Measurements from ENCODE around the gene AMOTL1. TPM values are rescaled to one million over a fixed set of nuclear protein-coding genes. Genes with fewer than 3 reads are reported as not detected.

The AMOTL1 gene
- total RNA-seq, 2 donors from 2014 or later, result 5.5 to 5.7 TPM

GRCh38 chr11:94767291-94767690, 865 bp upstream of the AMOTL1 start:
- Mint-ChIP-seq H3K4me3 (peak overlapping the region; percentile 76), H3K36me3 (no peaks in the 10 kb centered on the region), H3K9me3 (no peaks in the 10 kb centered on the region), H3K4me1 (ENCODE audit: low read depth in 2 of 2) (peaks cover 10 to 21% of the 10 kb centered on the region in 2 donors), H3K27me3 (peaks cover 6 to 22% of the 10 kb centered on the region in 2 donors), H3K27ac (peak overlapping the region in 1 of 2 donors; percentile 19)
- ATAC-seq (no peak), DNase-seq (ENCODE audit: low spot score) (no peak)

- Mint-ChIP-seq H3K4me3 (peak overlapping the region; percentile 83), H3K27ac (no peak overlapping the region)
- ATAC-seq, result peak; percentile 57 to 72
Observed at GRCh38 chr11:94768602-94769541, 716 bp downstream of the AMOTL1 start.

DNA sequence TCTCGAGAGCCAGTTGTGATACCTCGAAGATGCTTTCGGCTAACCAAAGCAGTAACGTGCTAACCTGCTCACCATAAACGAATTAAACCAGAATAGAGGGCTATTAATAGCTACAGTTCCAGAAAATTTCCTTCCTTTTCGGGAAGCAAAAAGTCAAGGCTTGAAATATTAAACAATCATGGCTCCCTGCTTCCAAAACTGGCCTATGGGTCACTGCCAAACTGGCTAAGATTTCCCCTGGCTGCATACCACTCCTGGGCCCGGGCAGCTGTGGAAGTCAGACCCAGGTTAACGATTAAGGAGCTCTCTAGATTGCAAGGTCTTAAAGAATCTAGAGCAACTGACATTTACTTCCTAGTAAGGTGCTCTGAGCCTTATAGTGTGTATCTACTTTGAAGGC, 1.7 kb downstream of the AMOTL1 start:
- H3K4me3 Mint-ChIP-seq, result peak overlapping the region; percentile 83
- no peak overlapping the region for H3K27ac Mint-ChIP-seq
- H3K9me3 Mint-ChIP-seq, result no peaks in the 10 kb centered on the region
- H3K27me3 Mint-ChIP-seq, result peaks cover 3 to 22% of the 10 kb centered on the region in 2 donors
- ATAC-seq (no peak), DNase-seq (ENCODE audit: low spot score) (no peak)
- no peaks in the 10 kb centered on the region for H3K36me3 Mint-ChIP-seq
- peaks cover 10 to 21% of the 10 kb centered on the region in 2 donors for H3K4me1 Mint-ChIP-seq (ENCODE audit: low read depth in 2 of 2)

More at GRCh38 chr11:94768602-94769541, 716 bp downstream of the AMOTL1 start:
- Mint-ChIP-seq H3K36me3 (no peaks in the 10 kb centered on the region), H3K9me3 (no peaks in the 10 kb centered on the region), H3K27me3 (peaks cover 3 to 22% of the 10 kb centered on the region in 2 donors), H3K4me1 (ENCODE audit: low read depth in 2 of 2) (peaks cover 10 to 21% of the 10 kb centered on the region in 2 donors)
- DNase-seq (ENCODE audit: low spot score), result peak; percentile 70

- DNase-seq (ENCODE audit: low spot score) (no peak), ATAC-seq (no peak)
- Mint-ChIP-seq H3K27me3 (peaks cover 3 to 22% of the 10 kb centered on the region in 2 donors), H3K27ac (no peak overlapping the region), H3K9me3 (no peaks in the 10 kb centered on the region), H3K4me1 (ENCODE audit: low read depth in 2 of 2) (peaks cover 10 to 21% of the 10 kb centered on the region in 2 donors), H3K4me3 (no peak overlapping the region), H3K36me3 (no peaks in the 10 kb centered on the region)
Observed at GRCh38 chr11:94770563-94771120, 2.5 kb downstream of the AMOTL1 start.

DNA sequence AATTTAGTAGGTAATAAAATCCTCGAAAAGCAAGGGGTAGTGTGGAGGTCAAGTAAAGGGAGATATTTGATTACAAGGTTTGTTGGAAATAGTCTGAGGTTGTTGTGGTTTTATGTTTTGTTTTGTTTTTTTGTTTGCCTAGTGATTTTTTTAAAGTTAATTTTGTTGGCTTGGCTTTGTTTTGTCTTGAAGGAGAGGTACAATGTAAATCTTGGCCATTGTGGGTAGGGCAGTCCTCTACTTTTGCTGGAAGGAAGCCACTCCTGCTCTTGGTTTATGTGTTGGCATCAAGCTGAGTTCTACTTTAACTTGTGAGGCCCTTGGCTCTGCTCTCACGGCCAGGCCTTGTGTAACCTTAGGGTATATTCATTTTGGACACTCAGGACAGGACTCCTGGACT, 3.2 kb downstream of the AMOTL1 start:
- Mint-ChIP-seq H3K27me3 (peaks cover 3 to 22% of the 10 kb centered on the region in 2 donors), H3K36me3 (no peaks in the 10 kb centered on the region), H3K9me3 (no peaks in the 10 kb centered on the region), H3K4me1 (ENCODE audit: low read depth in 2 of 2) (peaks cover 14 to 26% of the 10 kb centered on the region in 2 donors), H3K27ac (no peak overlapping the region), H3K4me3 (no peak overlapping the region)
- ATAC-seq (no peak), DNase-seq (ENCODE audit: low spot score) (no peak)

DNA sequence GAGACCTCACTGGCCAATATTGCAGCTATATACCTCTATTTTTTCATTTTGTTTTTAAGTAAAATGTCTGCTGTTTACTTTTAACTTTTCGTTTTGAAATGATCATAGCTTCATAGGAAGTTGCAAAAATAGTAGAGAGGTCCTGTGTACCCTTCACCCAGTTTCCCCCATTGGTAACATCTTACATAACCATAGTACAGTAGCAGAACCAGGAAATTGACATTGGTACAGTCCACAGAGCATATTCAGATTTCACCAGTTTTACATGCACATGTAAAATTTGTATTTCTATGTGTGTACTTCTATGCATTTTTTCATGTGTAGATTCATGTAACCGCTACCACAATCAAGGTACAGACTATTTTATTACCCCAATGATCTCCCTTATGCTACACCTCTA, 3.8 kb downstream of the AMOTL1 start:
- peaks cover 20 to 32% of the 10 kb centered on the region in 2 donors for H3K4me1 Mint-ChIP-seq (ENCODE audit: low read depth in 2 of 2)
- H3K36me3 Mint-ChIP-seq, result no peaks in the 10 kb centered on the region
- no peak for DNase-seq (ENCODE audit: low spot score)
- no peaks in the 10 kb centered on the region for H3K9me3 Mint-ChIP-seq
- H3K27me3 Mint-ChIP-seq, result peaks cover 3 to 22% of the 10 kb centered on the region in 2 donors
- H3K4me3 Mint-ChIP-seq, result no peak overlapping the region
- no peak for ATAC-seq
- H3K27ac Mint-ChIP-seq, result no peak overlapping the region

DNA sequence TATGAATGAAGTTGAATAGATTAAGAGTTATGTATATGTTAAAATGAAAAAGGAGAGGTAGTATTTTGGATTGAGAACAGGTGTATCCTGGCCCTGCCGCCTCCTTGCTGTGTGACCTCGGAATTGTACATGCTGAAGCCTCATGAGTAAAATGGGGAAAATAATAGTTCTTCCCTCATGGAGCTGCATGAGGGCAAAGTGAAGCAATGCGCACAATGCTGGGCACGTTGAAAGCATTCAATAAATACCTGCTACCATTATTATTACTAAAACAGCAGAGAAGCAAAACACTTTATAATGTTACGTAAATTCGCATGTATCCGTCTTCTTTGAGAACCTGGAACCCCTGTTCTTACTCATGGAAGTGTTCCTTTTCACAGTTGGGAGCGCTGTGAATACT, 5.7 kb downstream of the AMOTL1 start:
- H3K27me3 Mint-ChIP-seq, result peaks cover 3 to 22% of the 10 kb centered on the region in 2 donors
- peak overlapping the region in 1 of 2 donors; percentile 22 for H3K27ac Mint-ChIP-seq
- H3K4me3 Mint-ChIP-seq, result no peak overlapping the region
- no peaks in the 10 kb centered on the region for H3K9me3 Mint-ChIP-seq
- H3K4me1 Mint-ChIP-seq (ENCODE audit: low read depth in 2 of 2), result peaks cover 22 to 28% of the 10 kb centered on the region in 2 donors
- DNase-seq (ENCODE audit: low spot score) (no peak), ATAC-seq (no peak)
- H3K36me3 Mint-ChIP-seq, result no peaks in the 10 kb centered on the region

- Mint-ChIP-seq H3K36me3 (no peaks in the 10 kb centered on the region), H3K9me3 (no peaks in the 10 kb centered on the region), H3K4me1 (ENCODE audit: low read depth in 2 of 2) (peaks cover 21 to 28% of the 10 kb centered on the region in 2 donors), H3K4me3 (no peak overlapping the region), H3K27me3 (peaks cover 3 to 22% of the 10 kb centered on the region in 2 donors), H3K27ac (no peak overlapping the region)
- ATAC-seq (no peak), DNase-seq (ENCODE audit: low spot score) (no peak)
Observed at GRCh38 chr11:94774345-94774744, 6.2 kb downstream of the AMOTL1 start.

DNA sequence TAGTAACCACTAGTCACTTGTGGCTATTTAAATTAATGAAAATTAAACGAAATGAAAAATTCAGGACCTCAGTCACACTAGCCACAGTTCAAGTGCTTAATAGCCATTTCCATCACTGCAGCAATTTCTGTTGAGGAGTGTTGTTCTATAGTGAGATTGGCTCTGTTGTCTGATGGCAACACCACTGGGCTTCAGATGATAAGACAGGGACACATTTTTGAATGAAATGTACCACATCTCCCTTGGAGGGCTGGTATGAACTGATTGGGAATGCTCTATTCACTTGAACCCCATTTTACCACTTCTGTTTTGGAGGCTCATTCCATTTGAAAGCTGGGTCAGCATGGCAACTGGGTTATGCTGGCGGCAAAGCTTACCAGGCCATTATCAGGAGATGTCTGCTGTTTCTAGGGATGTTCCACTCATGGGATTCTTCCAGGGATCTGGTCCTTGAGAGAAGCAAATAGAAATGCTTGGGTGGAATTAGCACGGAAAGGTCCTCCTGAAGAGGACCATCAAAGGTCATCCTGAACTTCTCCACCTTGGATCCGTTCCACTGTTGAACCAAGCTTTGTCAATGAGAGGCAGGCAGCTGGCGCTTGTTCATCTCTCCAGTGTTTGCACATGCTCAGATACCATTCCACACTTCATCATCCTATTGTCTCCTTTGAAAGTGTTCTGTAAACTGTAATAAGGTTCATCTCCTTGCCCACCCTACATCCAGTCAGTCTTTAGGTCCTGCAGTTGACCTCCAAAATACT, 7.6 kb downstream of the AMOTL1 start:
- H3K27me3 Mint-ChIP-seq, result peaks cover 0 to 10% of the 10 kb centered on the region in 2 donors

GRCh38 chr11:94776351-94777321, 8.5 kb downstream of the AMOTL1 start:
- Mint-ChIP-seq H3K36me3 (no peaks in the 10 kb centered on the region), H3K27me3 (peaks cover 0 to under 1% of the 10 kb centered on the region in 2 donors), H3K9me3 (no peaks in the 10 kb centered on the region), H3K27ac (no peak overlapping the region), H3K4me3 (no peak overlapping the region), H3K4me1 (ENCODE audit: low read depth in 2 of 2) (peaks cover 19 to 22% of the 10 kb centered on the region in 2 donors)
- ATAC-seq, result peak in 1 of 2 donors; percentile 43
- no peak for DNase-seq (ENCODE audit: low spot score)

More for the DNA sequence above, 7.6 kb downstream of the AMOTL1 start:
- DNase-seq (ENCODE audit: low spot score) (no peak), ATAC-seq (no peak)
- Mint-ChIP-seq H3K4me3 (no peak overlapping the region), H3K4me1 (ENCODE audit: low read depth in 2 of 2) (peaks cover 21 to 23% of the 10 kb centered on the region in 2 donors), H3K9me3 (no peaks in the 10 kb centered on the region), H3K36me3 (no peaks in the 10 kb centered on the region), H3K27ac (no peak overlapping the region)

GRCh38 chr11:94780432-94780831, 12.3 kb downstream of the AMOTL1 start:
- ATAC-seq (no peak), DNase-seq (ENCODE audit: low spot score) (no peak)
- H3K27ac Mint-ChIP-seq, result peak overlapping the region in 1 of 2 donors; percentile 72
- no peaks in the 10 kb centered on the region for H3K9me3 Mint-ChIP-seq
- no peaks in the 10 kb centered on the region for H3K36me3 Mint-ChIP-seq
- H3K4me1 Mint-ChIP-seq (ENCODE audit: low read depth in 2 of 2), result peaks cover 19 to 22% of the 10 kb centered on the region in 2 donors
- peak overlapping the region; percentile 28 for H3K4me3 Mint-ChIP-seq
- no peaks in the 10 kb centered on the region for H3K27me3 Mint-ChIP-seq

DNA sequence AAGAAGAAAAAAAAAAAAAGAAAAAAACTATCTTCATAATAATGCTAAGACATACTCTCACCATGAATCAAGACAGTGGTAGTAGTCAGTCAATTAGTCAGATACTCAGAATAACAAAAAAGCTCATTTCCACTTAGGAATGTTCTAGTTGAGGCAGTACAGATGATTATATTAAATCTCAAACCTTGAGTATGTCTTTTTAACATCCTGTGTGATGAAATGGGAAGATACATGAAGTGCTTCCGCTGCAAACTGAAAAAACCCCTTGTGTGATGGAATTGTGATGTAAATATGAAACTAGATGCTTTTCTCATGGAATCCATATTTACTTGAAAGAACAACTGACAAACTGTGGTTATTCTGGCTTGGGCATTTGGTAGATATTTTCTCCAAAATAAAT, 13.7 kb downstream of the AMOTL1 start:
- no peaks in the 10 kb centered on the region for H3K27me3 Mint-ChIP-seq
- H3K4me1 Mint-ChIP-seq (ENCODE audit: low read depth in 2 of 2), result peaks cover 10 to 14% of the 10 kb centered on the region in 2 donors
- ATAC-seq (no peak), DNase-seq (ENCODE audit: low spot score) (no peak)
- H3K4me3 Mint-ChIP-seq, result no peak overlapping the region
- H3K27ac Mint-ChIP-seq, result no peak overlapping the region
- no peaks in the 10 kb centered on the region for H3K9me3 Mint-ChIP-seq
- no peaks in the 10 kb centered on the region for H3K36me3 Mint-ChIP-seq

- H3K27me3 Mint-ChIP-seq, result no peaks in the 10 kb centered on the region
- DNase-seq (ENCODE audit: low spot score), result no peak
- no peak for ATAC-seq
- peaks cover 8 to 10% of the 10 kb centered on the region in 2 donors for H3K4me1 Mint-ChIP-seq (ENCODE audit: low read depth in 2 of 2)
- no peaks in the 10 kb centered on the region for H3K9me3 Mint-ChIP-seq
- no peak overlapping the region for H3K4me3 Mint-ChIP-seq
- no peaks in the 10 kb centered on the region for H3K36me3 Mint-ChIP-seq
- H3K27ac Mint-ChIP-seq, result no peak overlapping the region
Observed at GRCh38 chr11:94782446-94782845, 14.3 kb downstream of the AMOTL1 start.
